Chondrocyte (in vitro differentiated cells): ENCODE measurements around the gene PRKD1. TPM values are rescaled to one million over a fixed set of nuclear protein-coding genes. Genes with fewer than 3 reads are reported as not detected.

Source experiments
- DNase-seq: peaks from one replicate; pipeline ENCODE4 v3.0.0; 2021; ENCODE audit warnings: mixed read lengths, low spot score
- H3K27ac Mint-ChIP-seq: one replicate; pipeline ENCODE4 v1.8.0; 2021; ENCODE audit warnings: mild to moderate bottlenecking, moderate library complexity, mixed read lengths; ENCODE audit not compliant: unreplicated experiment
- H3K27me3 Mint-ChIP-seq: 2 replicates; pipeline ENCODE4 v1.8.0; 2021; ENCODE audit warnings: low read depth, mixed read lengths
- H3K36me3 Mint-ChIP-seq: 2 replicates; pipeline ENCODE4 v1.8.0; 2021; ENCODE audit warnings: low read depth, mixed read lengths
- H3K4me1 Mint-ChIP-seq: 2 replicates; pipeline ENCODE4 v1.8.0; 2021; ENCODE audit warnings: low read depth, mild to moderate bottlenecking, mixed read lengths
- H3K4me3 Mint-ChIP-seq: one replicate; pipeline ENCODE4 v1.8.0; 2021; ENCODE audit warnings: mild to moderate bottlenecking, moderate library complexity, mixed read lengths; ENCODE audit not compliant: unreplicated experiment
- H3K9me3 Mint-ChIP-seq: 2 replicates; pipeline ENCODE4 v1.8.0; 2021; ENCODE audit warnings: low read depth, mixed read lengths
- CTCF ChIP-seq: fragments of 200-600 bp; sonication (generic); IDR thresholded peaks from 2 replicates; pipeline ENCODE4 v1.5.0; 2021; ENCODE audit warnings: antibody characterized with exemption, mild to moderate bottlenecking, moderate library complexity
- long read RNA-seq: library from polyadenylated mRNA; stranded (forward); transcript quantifications from one replicate; pipeline ENCODE4 v2.0.0, GENCODE V29; 2021
- total RNA-seq: library from RNA; stranded (reverse); gene quantifications from 3 replicates; pipeline ENCODE4 v1.2.1, GENCODE V29; 2021

Gene PRKD1
- 10.1 to 14.5 TPM (median 11.1 TPM) in 3 replicates for total RNA-seq
- long read RNA-seq, partial matches to known transcripts: 2 of 2 reads
- long read RNA-seq, other reads (novel, unspliced or antisense): 0 of 2 reads

GRCh38 chr14:29927376-29928116 is at the start of gene PRKD1:
PRKD1 (minus strand) TSS chr14:29927847.
- Mint-ChIP-seq H3K9me3 (no peaks in the 10 kb centered on the region), H3K4me1 (peaks cover 25% of the 10 kb centered on the region), H3K36me3 (no peaks in the 10 kb centered on the region), H3K4me3 (peak within 1 kb of the TSS; percentile 86), H3K27ac (peak within 1 kb of the TSS; percentile 71), H3K27me3 (no peaks in the 10 kb centered on the region)
- peak; percentile 63 for TF ChIP-seq CTCF
- DNase-seq: peak; percentile 92

- no peak for DNase-seq
- Mint-ChIP-seq H3K27me3 (peaks cover 15% of the 10 kb centered on the region), H3K4me3 (no peak overlapping the region), H3K27ac (no peak overlapping the region), H3K9me3 (peaks cover 9% of the 10 kb centered on the region), H3K36me3 (no peaks in the 10 kb centered on the region), H3K4me1 (no peaks in the 10 kb centered on the region)
- TF ChIP-seq CTCF: no peak
These were observed 43.5 kb upstream of the PRKD1 start for GRCh38 chr14:29971101-29971500.

GRCh38 chr14:29955087-29955486 is 27.4 kb upstream of the PRKD1 start:
- no peak overlapping the region for H3K4me3 Mint-ChIP-seq
- TF ChIP-seq CTCF: no peak
- peaks cover 17% of the 10 kb centered on the region for H3K27me3 Mint-ChIP-seq
- H3K27ac Mint-ChIP-seq: no peak overlapping the region
- no peaks in the 10 kb centered on the region for H3K4me1 Mint-ChIP-seq
- DNase-seq: no peak
- peaks cover 10% of the 10 kb centered on the region for H3K9me3 Mint-ChIP-seq
- peaks cover 2% of the 10 kb centered on the region for H3K36me3 Mint-ChIP-seq

- Mint-ChIP-seq H3K36me3 (peaks cover 2% of the 10 kb centered on the region), H3K27me3 (peaks cover 9% of the 10 kb centered on the region), H3K4me1 (no peaks in the 10 kb centered on the region), H3K4me3 (no peak overlapping the region), H3K9me3 (peaks cover 5% of the 10 kb centered on the region), H3K27ac (no peak overlapping the region)
- no peak for DNase-seq
- TF ChIP-seq CTCF: no peak
These were observed 25.9 kb upstream of the PRKD1 start for GRCh38 chr14:29953501-29953900.

- TF ChIP-seq CTCF: no peak
- Mint-ChIP-seq H3K27ac (no peak overlapping the region), H3K36me3 (no peaks in the 10 kb centered on the region), H3K4me1 (no peaks in the 10 kb centered on the region), H3K9me3 (peaks cover 14% of the 10 kb centered on the region), H3K27me3 (no peaks in the 10 kb centered on the region), H3K4me3 (no peak overlapping the region)
- DNase-seq: no peak
These were observed 16.4 kb upstream of the PRKD1 start for GRCh38 chr14:29944091-29944490.
